ENCODE measurements around the gene ATP5ME.

GRCh38 chr4:622996-623913 is 50.8 kb downstream of the ATP5ME start:
- TF ChIP-seq SIN3A (IDR thresholded peaks at IDR 0.05; ENCODE audit: borderline replicate concordance, insufficient read depth, low read length), result no peak
- TF ChIP-seq REST (IDR thresholded peaks at IDR 0.05; ENCODE audit: insufficient read depth in 1 of 2, low read depth in 2 of 2, low read length in 2 of 2), result no peak
- TF ChIP-seq POLR2AphosphoS5 (IDR thresholded peaks at IDR 0.05; ENCODE audit: low read depth, low read length), result no peak
- no peak for TF ChIP-seq TAF1 (IDR thresholded peaks at IDR 0.05; ENCODE audit: borderline replicate concordance, insufficient read depth, low read length)

Data from PFSK-1 (cell line).